Chondrocyte (in vitro differentiated cells): Measurements from ENCODE around the gene SLC12A3. TPM values are rescaled to one million over a fixed set of nuclear protein-coding genes. Genes with fewer than 3 reads are reported as not detected.

Source experiments
- DNase-seq: peaks from one replicate; pipeline ENCODE4 v3.0.0; 2021; ENCODE audit warnings: mixed read lengths, low spot score
- H3K27ac Mint-ChIP-seq: one replicate; pipeline ENCODE4 v1.8.0; 2021; ENCODE audit warnings: mild to moderate bottlenecking, moderate library complexity, mixed read lengths; ENCODE audit not compliant: unreplicated experiment
- H3K27me3 Mint-ChIP-seq: 2 replicates; pipeline ENCODE4 v1.8.0; 2021; ENCODE audit warnings: low read depth, mixed read lengths
- H3K36me3 Mint-ChIP-seq: 2 replicates; pipeline ENCODE4 v1.8.0; 2021; ENCODE audit warnings: low read depth, mixed read lengths
- H3K4me1 Mint-ChIP-seq: 2 replicates; pipeline ENCODE4 v1.8.0; 2021; ENCODE audit warnings: low read depth, mild to moderate bottlenecking, mixed read lengths
- H3K4me3 Mint-ChIP-seq: one replicate; pipeline ENCODE4 v1.8.0; 2021; ENCODE audit warnings: mild to moderate bottlenecking, moderate library complexity, mixed read lengths; ENCODE audit not compliant: unreplicated experiment
- H3K9me3 Mint-ChIP-seq: 2 replicates; pipeline ENCODE4 v1.8.0; 2021; ENCODE audit warnings: low read depth, mixed read lengths
- CTCF ChIP-seq: fragments of 200-600 bp; sonication (generic); IDR thresholded peaks from 2 replicates; pipeline ENCODE4 v1.5.0; 2021; ENCODE audit warnings: antibody characterized with exemption, mild to moderate bottlenecking, moderate library complexity
- total RNA-seq: library from RNA; stranded (reverse); gene quantifications from 3 replicates; pipeline ENCODE4 v1.2.1, GENCODE V29; 2021

Gene SLC12A3
- total RNA-seq, 1 donor from 2014 or later, result not detected

DNA sequence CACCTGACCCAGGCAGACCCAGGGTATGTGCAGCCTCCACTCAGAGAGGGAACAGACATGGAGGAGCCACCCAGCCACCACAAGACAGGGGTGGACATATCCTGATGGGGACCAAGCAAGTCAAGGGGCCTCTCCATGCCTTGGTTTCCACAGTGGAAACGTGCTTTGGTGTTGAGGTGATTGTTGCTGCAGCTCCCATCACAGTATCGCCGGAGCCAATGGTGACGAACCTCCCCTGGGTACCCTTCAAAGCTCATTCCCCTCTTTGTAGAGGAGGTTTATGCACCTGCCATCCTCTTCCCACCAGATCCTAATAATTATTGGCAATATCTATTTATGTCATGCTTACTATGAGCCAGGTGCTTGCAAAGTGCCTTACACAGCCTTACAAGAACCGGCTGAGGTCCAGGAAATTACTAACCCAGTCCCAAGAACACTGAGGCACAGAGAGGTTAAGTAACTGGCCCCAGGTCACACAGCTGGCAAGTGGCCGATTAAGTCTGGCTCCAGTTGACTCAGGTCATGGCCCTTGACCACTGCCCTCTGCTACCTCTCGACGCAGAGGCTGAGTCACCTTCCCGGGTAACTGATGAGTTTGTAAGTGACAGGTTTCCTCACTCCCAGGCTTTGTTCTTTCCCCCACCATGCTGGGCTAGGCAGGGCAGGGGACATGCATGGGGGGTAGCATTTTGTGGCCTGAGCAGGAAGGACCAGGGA is 20.6 kb downstream of the SLC12A3 start:
- no peak for TF ChIP-seq CTCF
- no peak overlapping the region for H3K27ac Mint-ChIP-seq
- no peaks in the 10 kb centered on the region for H3K27me3 Mint-ChIP-seq
- no peak overlapping the region for H3K4me3 Mint-ChIP-seq
- H3K36me3 Mint-ChIP-seq, result no peaks in the 10 kb centered on the region
- no peaks in the 10 kb centered on the region for H3K9me3 Mint-ChIP-seq
- no peak for DNase-seq
- H3K4me1 Mint-ChIP-seq, result no peaks in the 10 kb centered on the region

DNA sequence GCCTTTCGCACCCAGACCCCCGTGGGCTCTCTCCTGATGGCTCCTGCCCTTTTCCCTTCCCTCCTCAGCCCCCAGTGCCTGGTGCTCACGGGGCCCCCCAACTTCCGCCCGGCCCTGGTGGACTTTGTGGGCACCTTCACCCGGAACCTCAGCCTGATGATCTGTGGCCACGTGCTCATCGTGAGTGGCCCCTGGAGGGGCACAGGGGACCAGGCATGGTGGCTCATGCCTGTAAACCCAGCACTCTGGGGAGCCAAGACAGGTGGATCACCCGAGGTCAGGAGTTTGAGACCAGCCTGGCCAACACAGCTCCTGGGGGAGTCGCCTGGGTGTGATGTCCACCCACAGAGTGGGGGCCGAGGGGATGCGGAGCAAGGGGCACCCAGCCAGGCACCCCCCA is 21.3 kb downstream of the SLC12A3 start:
- Mint-ChIP-seq H3K4me3 (no peak overlapping the region), H3K4me1 (no peaks in the 10 kb centered on the region), H3K27me3 (no peaks in the 10 kb centered on the region), H3K36me3 (no peaks in the 10 kb centered on the region), H3K9me3 (no peaks in the 10 kb centered on the region), H3K27ac (no peak overlapping the region)
- no peak for DNase-seq
- TF ChIP-seq CTCF, result no peak

GRCh38 chr16:56886826-56887225 is 21.8 kb downstream of the SLC12A3 start:
- no peaks in the 10 kb centered on the region for H3K9me3 Mint-ChIP-seq
- H3K4me1 Mint-ChIP-seq, result no peaks in the 10 kb centered on the region
- no peak overlapping the region for H3K27ac Mint-ChIP-seq
- H3K36me3 Mint-ChIP-seq, result no peaks in the 10 kb centered on the region
- TF ChIP-seq CTCF, result no peak
- no peaks in the 10 kb centered on the region for H3K27me3 Mint-ChIP-seq
- DNase-seq, result no peak
- H3K4me3 Mint-ChIP-seq, result no peak overlapping the region

DNA sequence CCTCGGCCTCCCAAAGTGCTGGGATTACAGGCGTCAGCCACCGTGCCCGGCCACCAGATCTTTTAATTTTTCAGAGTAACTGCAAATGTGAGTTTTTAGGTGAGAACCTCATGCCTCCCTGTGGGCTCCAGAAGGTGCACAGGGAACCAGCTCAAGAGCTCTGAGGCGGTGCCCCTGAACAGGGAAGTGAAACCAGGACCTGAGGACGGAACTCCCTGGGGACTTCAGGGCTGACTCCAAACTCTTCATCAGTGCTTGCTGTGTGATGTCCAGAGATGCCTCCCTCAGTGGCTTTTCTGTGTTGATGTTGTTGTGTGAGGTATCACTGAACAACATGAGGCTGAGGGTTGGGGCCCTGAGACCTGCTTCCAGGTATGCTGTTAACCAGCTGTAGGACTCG is 23.8 kb downstream of the SLC12A3 start:
- Mint-ChIP-seq H3K4me3 (no peak overlapping the region), H3K36me3 (no peaks in the 10 kb centered on the region), H3K9me3 (no peaks in the 10 kb centered on the region), H3K27ac (no peak overlapping the region), H3K27me3 (no peaks in the 10 kb centered on the region), H3K4me1 (no peaks in the 10 kb centered on the region)
- no peak for DNase-seq
- TF ChIP-seq CTCF, result no peak

DNA sequence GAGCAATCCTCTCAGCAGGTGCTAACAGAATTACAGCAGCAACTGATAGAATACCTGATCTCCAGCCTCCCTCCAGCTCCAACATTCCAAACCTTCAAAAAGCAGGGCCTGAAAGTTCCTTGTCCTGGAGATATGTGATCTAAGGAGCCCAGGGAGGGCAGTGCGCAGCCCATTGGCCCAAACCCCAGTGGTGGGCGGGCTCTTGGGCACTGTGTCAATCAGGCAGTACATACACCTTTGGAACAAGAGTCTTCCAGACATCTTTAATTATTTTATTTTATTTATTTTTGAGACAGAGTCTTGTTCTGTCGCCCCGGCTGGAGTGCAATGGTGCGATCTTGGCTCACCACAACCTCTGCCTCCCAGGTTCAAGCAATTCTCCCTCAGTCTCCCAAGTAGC is 24.2 kb downstream of the SLC12A3 start:
- no peak for DNase-seq
- Mint-ChIP-seq H3K36me3 (no peaks in the 10 kb centered on the region), H3K27ac (no peak overlapping the region), H3K4me1 (no peaks in the 10 kb centered on the region), H3K9me3 (no peaks in the 10 kb centered on the region), H3K27me3 (no peaks in the 10 kb centered on the region), H3K4me3 (no peak overlapping the region)
- no peak for TF ChIP-seq CTCF
